Spinal cord (tissue), 10 donors: Measurements from ENCODE around the gene TOP3B. TPM values are rescaled to one million over a fixed set of nuclear protein-coding genes. Genes with fewer than 3 reads are reported as not detected.
A peak's percentile ranks its signal among the peaks of the same experiment; 100 is the strongest.

Experiments used
- DNase-seq, 6 donors: peaks; one replicate each; pipeline versions ENCODE4 v3.0.0 to v3.0.0-alpha.2; 2013 to 2015; ENCODE audit warnings: low spot score in 6 of 6, low read depth in 4 of 6
- H3K27ac ChIP-seq: one replicate; pipeline ENCODE4 v1.5.1; 2013; ENCODE audit warnings: low read depth, low read length, control low read depth
- H3K27me3 ChIP-seq: one replicate; pipeline ENCODE4 v1.6.1; 2013; ENCODE audit warnings: low read length; ENCODE audit not compliant: control insufficient read depth, insufficient read depth
- H3K36me3 ChIP-seq: one replicate; pipeline ENCODE4 v1.6.1; 2013; ENCODE audit warnings: low read length; ENCODE audit not compliant: control insufficient read depth, insufficient read depth
- H3K4me1 ChIP-seq: one replicate; pipeline ENCODE4 v1.6.1; 2013; ENCODE audit warnings: low read length; ENCODE audit not compliant: control insufficient read depth, insufficient read depth
- H3K4me3 ChIP-seq: one replicate; pipeline ENCODE4 v1.5.1; 2013; ENCODE audit warnings: low read depth, low read length, control low read depth
- H3K9me3 ChIP-seq: one replicate; pipeline ENCODE4 v1.6.1; 2013; ENCODE audit warnings: low read length; ENCODE audit not compliant: control insufficient read depth, insufficient read depth
- WGBS: methylation state at CpG from one replicate; pipeline ENCODE4 v1.1.5; 2013; ENCODE audit warnings: missing lambda C conversion rate; ENCODE audit not compliant: insufficient coverage; 5-methylcytosine and 5-hydroxymethylcytosine counted together
- polyA plus RNA-seq, 2 donors: library from polyadenylated mRNA; unstranded; fragments of 120-200 nt; gene quantifications; one replicate each; pipeline ENCODE4 v1.2.1, GENCODE V29; 2013; ENCODE audit not compliant: insufficient read length in 2 of 2
- total RNA-seq, 2 donors: library from RNA; depleted of rRNA in 1 of 2; stranded (reverse); fragments of 120-200 nt in 1 of 2; fragments of >200 nt in 1 of 2; gene quantifications; one replicate each; pipeline versions ENCODE4 v1.2.3 to v1.2.4, GENCODE V29; 2013 to 2014
- donor health status: healthy.

The TOP3B gene
- total and polyA plus RNA-seq, 4 donors: 11.5 to 25.8 (median 21.8) TPM

DNA sequence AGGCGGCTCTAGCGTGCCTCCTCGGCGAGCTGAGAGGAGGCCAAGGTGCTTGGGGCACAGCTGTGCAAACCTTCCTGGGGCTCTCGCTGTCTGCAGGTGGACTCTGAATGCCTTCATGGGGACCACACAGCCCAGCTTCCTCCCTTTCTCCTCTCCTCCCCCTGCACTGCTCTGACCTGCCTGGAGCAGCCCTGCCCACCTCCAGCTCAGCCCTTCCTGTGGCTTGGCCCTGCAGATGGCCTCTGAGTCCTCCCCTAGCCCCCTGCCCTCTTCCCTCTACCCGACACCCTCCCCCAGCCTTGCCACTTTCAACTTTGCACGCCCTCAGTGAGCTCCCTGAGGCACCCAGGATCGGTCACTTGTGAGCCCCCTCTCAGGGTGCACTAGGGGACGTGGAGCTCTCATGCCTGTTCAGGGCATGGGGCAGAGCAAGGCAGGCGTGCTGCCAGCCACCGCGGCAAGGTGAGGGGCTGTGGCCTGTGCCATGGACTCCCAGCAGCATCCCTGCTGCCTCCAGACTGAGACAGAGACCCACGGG lies 61.3 kb downstream of the TOP3B start:
- no peak overlapping the region for H3K27ac ChIP-seq
- 53% methylated on average over 13 of the region's 13 CpGs for WGBS

DNA sequence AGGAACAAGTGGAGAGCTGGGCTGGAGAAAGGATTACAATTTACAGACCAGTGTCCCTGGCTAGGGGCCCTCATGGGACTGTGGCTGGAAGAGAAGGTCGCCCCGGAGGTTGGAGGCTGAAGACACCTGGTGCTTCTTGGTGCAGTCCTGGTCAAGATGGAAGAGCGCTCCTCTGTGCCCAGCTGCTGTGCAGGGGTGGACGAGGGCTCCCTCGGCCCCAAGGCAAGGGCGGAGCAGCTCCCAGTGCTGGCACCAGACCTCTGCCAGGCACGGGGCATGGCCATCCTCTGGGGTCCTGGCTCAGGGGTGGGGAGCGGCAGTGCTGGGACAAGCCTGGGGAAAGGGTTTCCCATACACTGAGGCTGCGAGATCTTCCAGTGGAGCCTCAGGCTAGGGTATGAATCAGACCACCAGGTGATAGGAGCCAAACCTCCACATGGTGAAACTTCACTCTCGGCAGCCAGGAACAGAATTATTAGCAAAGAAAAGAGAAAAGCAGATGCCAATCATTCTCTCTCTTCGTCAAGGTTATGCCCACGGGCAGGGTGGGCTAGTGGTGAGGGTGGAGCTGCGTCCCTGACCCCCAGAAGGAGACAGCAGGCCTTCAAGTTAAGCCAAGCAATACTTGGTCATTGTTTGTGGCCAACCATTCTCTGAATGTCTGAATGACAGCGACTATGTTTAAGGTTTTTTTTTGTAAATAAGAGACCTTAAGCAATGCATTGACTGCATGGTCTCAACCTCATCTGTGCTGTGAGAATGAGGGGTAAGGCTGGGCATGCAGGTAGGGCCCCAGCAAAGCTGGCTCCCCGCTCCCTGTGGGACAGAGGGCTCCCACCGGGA lies 62.0 kb downstream of the TOP3B start:
- 87% methylated on average over 14 of the region's 16 CpGs for WGBS
- H3K27me3 ChIP-seq: no peaks in the 10 kb centered on the region
- H3K9me3 ChIP-seq: no peaks in the 10 kb centered on the region
- peaks cover 55% of the 10 kb centered on the region for H3K4me1 ChIP-seq
- H3K36me3 ChIP-seq: peaks cover 48% of the 10 kb centered on the region
- no peak overlapping the region for H3K4me3 ChIP-seq
- no peak overlapping the region for H3K27ac ChIP-seq
- DNase-seq: no peak

More for the DNA sequence above, 61.3 kb downstream of the TOP3B start:
- DNase-seq: no peak
- peaks cover 53% of the 10 kb centered on the region for H3K36me3 ChIP-seq
- no peaks in the 10 kb centered on the region for H3K9me3 ChIP-seq
- H3K4me1 ChIP-seq: peaks cover 61% of the 10 kb centered on the region
- H3K27me3 ChIP-seq: no peaks in the 10 kb centered on the region
- H3K4me3 ChIP-seq: no peak overlapping the region

DNA sequence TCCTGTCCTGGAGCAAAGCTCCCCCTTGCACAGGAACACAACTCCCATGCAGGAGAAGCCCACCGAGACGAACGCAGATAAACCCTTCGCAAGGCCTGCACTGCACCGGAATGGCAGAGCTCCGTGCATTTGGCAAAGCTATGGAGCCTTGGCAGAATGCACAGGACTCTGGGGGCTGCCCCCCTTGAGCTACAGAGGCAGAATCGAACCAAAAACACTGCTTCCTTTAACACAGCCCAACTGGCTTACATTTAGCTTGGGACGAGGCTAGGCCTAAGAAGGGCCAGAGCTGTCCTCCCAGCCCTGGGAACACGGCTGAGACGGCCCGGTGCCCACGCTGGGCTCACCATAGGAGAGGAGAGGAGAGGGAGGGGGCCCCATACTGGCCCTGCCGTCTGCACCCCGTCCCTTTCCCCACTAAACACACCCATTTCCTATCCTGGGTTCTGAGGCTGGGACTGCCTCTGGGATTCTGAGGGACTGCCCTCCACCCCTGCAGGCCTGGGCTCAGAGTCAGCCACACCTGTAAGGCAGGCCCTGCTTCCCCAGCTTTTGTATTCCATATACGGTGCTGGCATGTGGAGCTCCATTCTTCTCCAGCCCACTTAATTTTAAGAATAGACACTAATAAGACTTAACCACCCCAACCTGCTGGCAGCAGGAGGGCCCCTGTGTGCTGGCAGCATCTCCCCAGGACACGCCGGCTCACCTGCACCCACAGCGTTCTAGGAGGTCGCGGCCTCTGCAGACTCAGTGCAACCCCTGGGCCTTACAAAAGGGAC lies 62.9 kb downstream of the TOP3B start:
- Histone ChIP-seq H3K27ac (no peak overlapping the region), H3K4me3 (no peak overlapping the region), H3K9me3 (no peaks in the 10 kb centered on the region), H3K4me1 (peaks cover 51% of the 10 kb centered on the region), H3K36me3 (peaks cover 44% of the 10 kb centered on the region), H3K27me3 (no peaks in the 10 kb centered on the region)
- DNase-seq: no peak
- 74% methylated on average over 14 of the region's 20 CpGs for WGBS

DNA sequence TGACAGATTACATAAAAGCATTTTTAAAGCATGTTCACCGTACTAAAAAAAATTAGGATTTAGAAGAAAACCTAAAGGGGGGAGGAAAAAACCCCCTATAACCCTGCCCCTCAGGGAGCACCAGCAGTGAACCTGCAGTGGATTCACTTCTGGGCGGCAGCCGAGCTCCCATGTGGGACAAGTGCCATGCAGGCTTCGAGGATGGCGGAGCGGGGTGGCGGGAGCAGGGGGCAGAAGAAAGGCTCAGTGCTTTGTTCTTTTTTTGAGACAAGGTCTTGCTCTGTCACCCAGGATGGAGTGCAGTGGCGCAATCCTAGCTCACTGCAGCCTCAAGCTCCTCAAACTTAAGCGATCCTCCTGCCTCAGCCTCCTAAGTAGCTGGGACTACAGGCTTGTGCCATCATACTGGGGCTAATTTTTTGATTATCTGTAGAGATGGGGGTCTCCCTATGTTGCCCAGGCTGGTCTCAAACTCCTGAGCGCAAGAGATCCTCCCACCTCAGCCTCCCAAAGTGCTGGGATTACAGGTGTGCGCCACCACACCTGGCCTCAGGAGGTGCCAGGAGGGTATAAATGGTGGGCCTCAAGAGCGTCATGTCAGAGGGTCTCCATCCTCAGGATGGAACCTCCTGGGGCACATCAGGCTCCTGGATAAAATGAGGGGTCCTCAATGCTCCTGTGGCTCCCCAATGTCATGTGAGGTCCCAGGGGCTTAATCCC lies 64.0 kb downstream of the TOP3B start:
- Histone ChIP-seq H3K36me3 (peaks cover 39% of the 10 kb centered on the region), H3K4me1 (peaks cover 51% of the 10 kb centered on the region), H3K27ac (no peak overlapping the region), H3K4me3 (no peak overlapping the region), H3K9me3 (no peaks in the 10 kb centered on the region), H3K27me3 (no peaks in the 10 kb centered on the region)
- DNase-seq: no peak
- 94% methylated on average over 8 of the region's 12 CpGs for WGBS

DNA sequence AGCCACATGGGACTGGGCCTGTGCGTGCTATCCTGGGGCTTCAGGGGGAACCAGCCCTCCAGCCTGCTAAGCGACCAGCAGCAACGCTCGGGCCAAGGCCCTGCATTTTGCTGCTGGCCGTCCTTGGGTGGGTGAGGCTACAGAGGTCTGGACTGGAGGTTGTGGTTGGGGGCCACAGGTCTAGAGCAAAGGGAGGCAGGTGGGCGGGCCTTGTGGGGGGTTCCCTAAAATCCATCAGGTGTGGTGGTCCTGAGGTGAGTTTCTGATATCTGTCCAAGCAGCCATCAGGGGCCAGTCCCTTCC lies 64.7 kb downstream of the TOP3B start:
- Histone ChIP-seq H3K27me3 (no peaks in the 10 kb centered on the region), H3K36me3 (peaks cover 33% of the 10 kb centered on the region), H3K4me3 (no peak overlapping the region), H3K9me3 (no peaks in the 10 kb centered on the region), H3K27ac (no peak overlapping the region), H3K4me1 (peaks cover 49% of the 10 kb centered on the region)
- WGBS: 78% methylated on average over 5 of the region's 6 CpGs
- DNase-seq: no peak

DNA sequence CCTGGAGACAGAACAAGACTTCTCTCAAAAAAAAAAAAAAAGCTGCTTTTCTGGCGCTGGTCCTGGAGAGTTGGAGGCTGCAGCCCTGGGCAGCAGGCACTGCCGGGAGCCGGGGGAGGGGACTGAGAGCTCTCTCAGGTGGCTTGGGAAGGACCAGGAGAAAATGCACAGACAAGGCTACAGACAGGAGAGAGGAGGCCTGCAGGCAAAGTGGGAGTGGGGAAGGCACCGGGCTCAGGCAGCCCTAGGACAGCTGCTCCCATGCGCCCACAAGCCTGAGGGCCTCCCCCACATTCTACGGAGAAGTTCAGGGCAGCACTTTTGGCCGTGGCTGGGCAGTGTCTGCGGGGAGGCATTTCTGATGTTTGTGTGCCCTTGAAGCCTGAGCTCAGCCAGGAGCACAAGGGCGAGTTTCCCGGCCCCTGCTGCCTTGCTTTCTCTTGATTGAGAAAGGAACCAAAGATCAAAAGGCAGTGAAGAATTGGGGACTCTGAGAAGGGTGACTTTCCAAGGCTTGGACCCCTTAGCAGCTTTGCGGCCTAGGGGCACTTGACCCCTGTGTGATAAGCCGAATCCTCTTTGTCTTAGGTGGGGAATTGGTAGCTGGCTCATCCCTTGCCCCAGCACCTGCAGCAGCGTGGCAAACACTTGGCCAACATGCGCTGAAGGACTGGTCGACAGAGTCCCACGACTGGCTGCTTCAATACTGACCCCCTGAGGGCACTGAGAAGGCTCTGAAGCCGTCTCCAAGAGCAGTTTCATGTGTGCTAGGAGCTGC lies 65.2 kb downstream of the TOP3B start:
- no peaks in the 10 kb centered on the region for H3K9me3 ChIP-seq
- peak in 3 of 6 donors; percentile 44 to 73 (median 54) for DNase-seq
- H3K27me3 ChIP-seq: no peaks in the 10 kb centered on the region
- peak overlapping the region; percentile 40 for H3K27ac ChIP-seq
- WGBS: 38% methylated on average over 17 of the region's 17 CpGs
- no peak overlapping the region for H3K4me3 ChIP-seq
- H3K36me3 ChIP-seq: peaks cover 27% of the 10 kb centered on the region
- H3K4me1 ChIP-seq: peaks cover 44% of the 10 kb centered on the region

DNA sequence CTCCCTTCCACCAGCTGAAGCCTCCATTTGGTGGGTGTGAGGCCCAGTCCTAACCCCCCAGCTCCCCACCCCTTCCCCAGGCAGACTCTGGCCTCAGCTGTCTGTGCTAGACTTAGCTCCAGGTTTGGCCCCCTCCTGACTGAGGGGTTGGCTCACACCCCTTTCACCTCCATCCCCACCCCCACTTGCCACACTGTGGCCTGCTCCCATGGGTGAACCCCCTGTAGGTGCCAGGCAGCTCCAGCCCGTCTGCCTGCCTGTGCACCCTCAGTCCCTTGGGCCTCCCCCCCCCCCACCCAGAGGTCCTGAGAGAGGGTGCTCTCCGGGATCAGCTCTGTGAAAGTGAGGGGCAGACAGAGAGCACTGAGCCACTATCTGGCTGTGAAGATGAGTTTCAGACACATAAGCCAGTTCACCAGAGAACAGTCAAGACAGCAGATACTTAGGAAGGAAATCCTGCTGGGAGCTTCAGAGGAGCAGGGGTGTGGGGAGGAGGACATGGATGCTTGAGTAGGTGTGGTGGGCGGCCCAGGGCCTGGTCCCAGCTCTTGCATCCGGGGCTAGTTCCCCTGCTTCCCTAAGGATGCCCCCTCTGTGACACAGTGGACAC lies 66.2 kb downstream of the TOP3B start:
- peaks cover 20% of the 10 kb centered on the region for H3K36me3 ChIP-seq
- no peak for DNase-seq
- H3K27ac ChIP-seq: no peak overlapping the region
- H3K4me3 ChIP-seq: no peak overlapping the region
- 83% methylated on average over 3 of the region's 4 CpGs for WGBS
- H3K27me3 ChIP-seq: no peaks in the 10 kb centered on the region
- H3K9me3 ChIP-seq: no peaks in the 10 kb centered on the region
- H3K4me1 ChIP-seq: peaks cover 36% of the 10 kb centered on the region

DNA sequence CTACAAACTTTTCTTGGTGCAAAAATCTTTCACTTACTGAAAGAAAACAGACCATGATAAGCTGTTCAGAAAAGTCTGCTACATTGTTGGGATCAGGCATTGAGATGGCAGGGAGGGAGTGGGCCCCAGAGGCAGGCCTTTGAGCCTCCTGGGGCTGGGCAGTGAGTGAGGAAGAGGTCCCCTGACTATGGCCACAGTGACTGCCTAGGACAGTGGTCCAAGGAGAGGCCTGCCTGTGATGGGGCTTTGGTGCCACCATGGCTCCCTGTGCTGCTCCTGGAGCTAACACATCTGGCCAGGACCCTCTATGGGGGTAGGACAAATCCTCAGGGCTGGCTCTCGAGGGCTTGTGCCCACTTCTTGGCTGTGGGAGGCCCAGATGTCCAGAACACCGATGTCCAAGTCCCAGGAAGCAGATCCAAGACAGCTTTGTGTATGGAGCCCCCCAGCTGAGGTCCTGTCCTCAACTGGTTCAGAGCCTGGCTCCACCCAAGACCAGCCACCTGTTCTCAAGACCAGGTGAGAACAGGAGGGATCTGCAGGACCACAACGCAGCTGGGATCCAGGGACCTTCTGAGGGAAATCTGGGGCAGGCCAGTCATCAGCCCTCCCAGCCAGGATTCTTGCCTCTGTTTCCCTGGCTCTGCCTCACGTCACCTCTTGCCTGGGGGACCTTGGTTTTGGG lies 66.8 kb downstream of the TOP3B start:
- H3K27ac ChIP-seq: no peak overlapping the region
- WGBS: 92% methylated on average over 4 of the region's 4 CpGs
- no peaks in the 10 kb centered on the region for H3K9me3 ChIP-seq
- no peak for DNase-seq
- H3K4me3 ChIP-seq: no peak overlapping the region
- peaks cover 30% of the 10 kb centered on the region for H3K4me1 ChIP-seq
- H3K36me3 ChIP-seq: peaks cover 13% of the 10 kb centered on the region
- H3K27me3 ChIP-seq: no peaks in the 10 kb centered on the region
